GM12878 (cell line): Measurements from ENCODE around the gene ZGLP1. TPM values are rescaled to one million over a fixed set of nuclear protein-coding genes. Genes with fewer than 3 reads are reported as not detected.

ENCODE experiments used
- ATAC-seq: fragments of 200-7000 bp; cut with Tn5 transposase; 3 replicates; pipeline ENCODE4 v1.9.1; 2020; ENCODE audit warnings: mild to moderate bottlenecking, moderate library complexity
- BruUV-seq: library from RNA; stranded (reverse); fragments of 400-500 nt; replicated peaks from 2 replicates; lab custom pipeline; 2021; lab: Mats Ljungman, UMichigan
- CTCF ChIA-PET: fragments of 300-600 bp; sonication (Branson Sonifier 250); formaldehyde crosslinking; extraction: SDS; loops from one replicate; lab custom pipeline; 2021; ENCODE audit warnings: inconsistent platforms; lab: Yijun Ruan, JAX
- POLR2A ChIA-PET: fragments of 350-600 bp; formaldehyde crosslinking; extraction: SDS; loops from one replicate; lab custom pipeline; 2021; ENCODE audit warnings: inconsistent platforms; lab: Charles Lee
- RAD21 ChIA-PET: fragments of 300-600 bp; sonication (Branson Sonifier 250); formaldehyde crosslinking; loops from one replicate; lab custom pipeline; 2023; ENCODE audit warnings: antibody characterized with exemption; ENCODE audit not compliant: unreplicated experiment; lab: Charles Lee
- SMC1A ChIA-PET: fragments of 300-600 bp; sonication (Branson Sonifier 250); formaldehyde crosslinking; loops from one replicate; lab custom pipeline; 2023; ENCODE audit not compliant: unreplicated experiment, uncharacterized antibody; lab: Charles Lee
- DNase-seq: peaks from one replicate; pipeline ENCODE4 v3.0.0-alpha.2; 2011; ENCODE audit warnings: low read depth, low spot score
- FAIRE-seq: peaks from 3 replicates; lab custom pipeline; 2011; peaks lifted over from hg19 to GRCh38; lab: Jason Lieb, UNC
- H2AFZ ChIP-seq: 2 replicates; pipeline ENCODE4 v1.6.0; 2011; ENCODE audit warnings: low read depth, low read length, control low read depth; ENCODE audit not compliant: control insufficient read depth
- H3K27ac ChIP-seq: 2 replicates; pipeline ENCODE4 v1.5.1; 2011; ENCODE audit warnings: control low read depth; ENCODE audit not compliant: control insufficient read depth, insufficient read depth
- H3K27me3 ChIP-seq, 2 experiments: replicated peaks in 1 of 2; 2 replicates each; pipeline versions ENCODE4 v1.6.0 to v1.6.1; 2011; ENCODE audit warnings: low read length in 1 of 2; ENCODE audit not compliant: control insufficient read depth in 2 of 2, insufficient read depth in 2 of 2
- H3K36me3 ChIP-seq, 2 experiments: 2 replicates each; pipeline ENCODE4 v1.5.1; 2011; ENCODE audit warnings: low read length in 1 of 2; ENCODE audit not compliant: control insufficient read depth in 2 of 2, insufficient read depth in 2 of 2
- H3K4me1 ChIP-seq: 2 replicates; pipeline ENCODE4 v1.6.1; 2011; ENCODE audit warnings: mild to moderate bottlenecking, low read length, moderate library complexity, mixed read lengths; ENCODE audit not compliant: control insufficient read depth, insufficient read depth
- H3K4me2 ChIP-seq: 2 replicates; pipeline ENCODE4 v1.6.0; 2011; ENCODE audit warnings: control low read depth; ENCODE audit not compliant: control insufficient read depth, insufficient read depth
- H3K4me3 ChIP-seq: fragments of 200-600 bp; sonication (generic); 2 replicates; pipeline ENCODE4 v1.5.1; 2016
- H3K79me2 ChIP-seq: 2 replicates; pipeline ENCODE4 v1.6.0; 2011; ENCODE audit warnings: low read length; ENCODE audit not compliant: control insufficient read depth, insufficient read depth
- H3K9ac ChIP-seq: 2 replicates; pipeline ENCODE4 v1.8.0; 2011; ENCODE audit warnings: low read length, control low read depth, mixed read lengths; ENCODE audit not compliant: control insufficient read depth, insufficient read depth
- H3K9me3 ChIP-seq: replicated peaks from 3 replicates; pipeline ENCODE4 v1.5.1; 2011; ENCODE audit warnings: mild to moderate bottlenecking, low read length; ENCODE audit not compliant: control insufficient read depth, insufficient read depth
- H4K20me1 ChIP-seq: 2 replicates; pipeline ENCODE4 v1.6.0; 2011; ENCODE audit not compliant: control insufficient read depth, insufficient read depth
- NFYA ChIP-seq: IDR thresholded peaks from 2 replicates; pipeline ENCODE4 v1.6.1; 2011; ENCODE audit warnings: low read depth, mild to moderate bottlenecking, low read length, improper control_type of control experiment, borderline replicate concordance
- ZNF274 ChIP-seq: IDR thresholded peaks from one replicate; pipeline ENCODE4 v1.8.0; 2011; ENCODE audit not compliant: insufficient read length, insufficient read depth
- WGBS: methylation state at CpG from one replicate; pipeline ENCODE4 v1.1.6; 2016; ENCODE audit warnings: low lambda C conversion rate; ENCODE audit not compliant: insufficient replicate concordance, insufficient coverage; ENCODE audit errors: missing lambda C conversion rate; 5-methylcytosine and 5-hydroxymethylcytosine counted together
- in situ Hi-C: fragments of 300-500 bp; cut with MboI; formaldehyde crosslinking; loops from 9 replicates; pipeline ENCODE4 v1.14.3; 2018; ENCODE audit warnings: mixed read lengths
- intact Hi-C: fragments of 100-400 bp; cut with micrococcal nuclease; formaldehyde crosslinking; loops from one replicate; pipeline ENCODE4 v1.14.2; 2022; ENCODE audit not compliant: unreplicated experiment
- polyA plus RNA-seq, 11 experiments: library from polyadenylated mRNA; depleted of rRNA in 4 of 11; unstranded in 6 of 11; stranded (reverse) in 5 of 11; fragments of >200 nt; fragmentation: Nextera tagmentation in 4 of 11; fragmentation: Illumina TruSeq in 1 of 11; extraction: Ambion mirVana in 4 of 11; extraction: Trizol in 1 of 11; gene quantifications; 1 replicate in 1 of 11; 2 replicates in 10 of 11; pipeline versions ENCODE4 v1.2.1 to v1.2.3, GENCODE V29; 2011 to 2016; ENCODE audit warnings: inconsistent platforms in 2 of 11, missing spikeins in 2 of 11, low read depth in 1 of 11
- total RNA-seq, 4 experiments: library from RNA; depleted of rRNA in 3 of 4; stranded (reverse); fragments of >200 nt in 3 of 4; fragmentation: Illumina TruSeq in 1 of 4; extraction: Trizol in 1 of 4; gene quantifications; 2 replicates each; pipeline versions ENCODE4 v1.2.1 to v1.2.3, GENCODE V29; 2013 to 2021
- TF ChIP-seq, protein P1 (sequence below): fragments of 450-650 bp; IDR thresholded peaks from 2 replicates; pipeline ENCODE4 v1.6.1; 2017; ENCODE audit warnings: mild to moderate bottlenecking, low read depth, inconsistent platforms; ENCODE audit not compliant: poor library complexity, severe bottlenecking
- TF ChIP-seq, protein P2 (sequence below): fragments of 450-650 bp; IDR thresholded peaks from 2 replicates; pipeline ENCODE4 v1.6.1; 2017; ENCODE audit warnings: low read depth, mild to moderate bottlenecking, moderate library complexity
- TF ChIP-seq, protein P3 (sequence below), 3 experiments: IDR thresholded peaks in 2 of 3; conservative IDR thresholded peaks in 1 of 3; 2 replicates each; pipeline ENCODE4 v1.5.1; 2011; ENCODE audit warnings: low read depth in 3 of 3, low read length in 3 of 3, mild to moderate bottlenecking in 3 of 3, control low read depth in 2 of 3, moderate library complexity in 2 of 3, inconsistent platforms in 1 of 3, mixed read lengths in 1 of 3; ENCODE audit not compliant: control insufficient read depth in 2 of 3, insufficient read depth in 1 of 3; ENCODE audit errors: extremely low read depth in 1 of 3
- TF ChIP-seq, protein P4 (sequence below): IDR thresholded peaks from 2 replicates; pipeline ENCODE4 v1.6.1; 2011; ENCODE audit warnings: low read depth, mild to moderate bottlenecking, low read length, moderate library complexity, borderline replicate concordance; ENCODE audit errors: extremely low read depth

Gene ZGLP1
- total and polyA plus RNA-seq, 10 of the 15 experiments (the other 5 are each of a cell fraction or from before 2014, with no cell fraction given) = 0.29 to 5.6 (median 1.3) TPM

DNA sequence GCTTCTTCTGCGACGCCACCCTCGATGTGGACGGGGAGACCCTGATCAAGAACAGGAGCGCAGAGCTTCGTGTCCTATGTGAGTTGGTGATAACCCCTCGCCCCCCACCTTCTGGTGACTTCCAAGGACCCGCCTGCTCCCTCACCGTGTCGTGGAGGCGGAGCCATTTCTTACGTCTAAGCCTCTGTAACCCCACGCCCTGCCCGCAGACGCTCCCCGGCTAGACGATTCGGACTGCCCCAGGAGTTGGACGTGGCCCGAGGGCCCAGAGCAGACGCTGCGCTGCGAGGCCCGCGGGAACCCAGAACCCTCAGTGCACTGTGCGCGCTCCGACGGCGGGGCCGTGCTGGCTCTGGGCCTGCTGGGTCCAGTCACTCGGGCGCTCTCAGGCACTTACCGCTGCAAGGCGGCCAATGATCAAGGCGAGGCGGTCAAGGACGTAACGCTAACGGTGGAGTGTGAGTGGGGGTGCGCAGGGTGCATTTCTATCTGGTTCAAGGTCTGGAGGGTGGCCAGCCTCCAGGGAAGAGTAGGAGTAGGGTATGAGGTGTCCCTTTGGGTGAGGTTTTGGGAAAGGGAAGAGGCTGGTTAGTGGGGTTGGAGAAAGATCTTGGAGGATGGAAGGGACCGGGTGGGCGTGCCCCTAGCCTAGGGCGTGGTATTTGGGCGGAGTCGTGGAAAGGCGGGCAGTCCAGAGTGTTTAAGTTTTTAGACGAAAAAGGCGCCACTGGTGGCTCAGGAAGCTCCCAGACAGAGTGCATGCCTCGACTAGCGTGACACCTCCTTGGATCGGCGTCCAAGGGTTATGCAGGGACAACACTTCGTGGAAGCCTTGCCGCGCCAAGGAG, 16.6 kb downstream of the ZGLP1 start:
- Histone ChIP-seq H3K9me3 (no peaks in the 10 kb centered on the region; the same call in 2 of the 3 replicates), H3K27me3 (peaks cover 3 to 16% of the 10 kb centered on the region in 2 experiments), H4K20me1 (no peaks in the 10 kb centered on the region), H3K9ac (no peak overlapping the region), H3K4me1 (peaks cover 46% of the 10 kb centered on the region), H3K36me3 (no peaks in the 10 kb centered on the region; a peak in 1 of 4 replicates), H3K79me2 (no peaks in the 10 kb centered on the region), H3K4me3 (peak overlapping the region; percentile 63), H2AFZ (peak overlapping the region; percentile 50; the same call in 1 of the 2 replicates), H3K4me2 (peak overlapping the region; percentile 98), H3K27ac (no peak overlapping the region)
- TF ChIP-seq, protein P1, sequence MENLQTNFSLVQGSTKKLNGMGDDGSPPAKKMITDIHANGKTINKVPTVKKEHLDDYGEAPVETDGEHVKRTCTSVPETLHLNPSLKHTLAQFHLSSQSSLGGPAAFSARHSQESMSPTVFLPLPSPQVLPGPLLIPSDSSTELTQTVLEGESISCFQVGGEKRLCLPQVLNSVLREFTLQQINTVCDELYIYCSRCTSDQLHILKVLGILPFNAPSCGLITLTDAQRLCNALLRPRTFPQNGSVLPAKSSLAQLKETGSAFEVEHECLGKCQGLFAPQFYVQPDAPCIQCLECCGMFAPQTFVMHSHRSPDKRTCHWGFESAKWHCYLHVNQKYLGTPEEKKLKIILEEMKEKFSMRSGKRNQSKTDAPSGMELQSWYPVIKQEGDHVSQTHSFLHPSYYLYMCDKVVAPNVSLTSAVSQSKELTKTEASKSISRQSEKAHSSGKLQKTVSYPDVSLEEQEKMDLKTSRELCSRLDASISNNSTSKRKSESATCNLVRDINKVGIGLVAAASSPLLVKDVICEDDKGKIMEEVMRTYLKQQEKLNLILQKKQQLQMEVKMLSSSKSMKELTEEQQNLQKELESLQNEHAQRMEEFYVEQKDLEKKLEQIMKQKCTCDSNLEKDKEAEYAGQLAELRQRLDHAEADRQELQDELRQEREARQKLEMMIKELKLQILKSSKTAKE = no peak
- TF ChIP-seq ZNF274 (no peak), NFYA (no peak)
- TF ChIP-seq, protein P2, sequence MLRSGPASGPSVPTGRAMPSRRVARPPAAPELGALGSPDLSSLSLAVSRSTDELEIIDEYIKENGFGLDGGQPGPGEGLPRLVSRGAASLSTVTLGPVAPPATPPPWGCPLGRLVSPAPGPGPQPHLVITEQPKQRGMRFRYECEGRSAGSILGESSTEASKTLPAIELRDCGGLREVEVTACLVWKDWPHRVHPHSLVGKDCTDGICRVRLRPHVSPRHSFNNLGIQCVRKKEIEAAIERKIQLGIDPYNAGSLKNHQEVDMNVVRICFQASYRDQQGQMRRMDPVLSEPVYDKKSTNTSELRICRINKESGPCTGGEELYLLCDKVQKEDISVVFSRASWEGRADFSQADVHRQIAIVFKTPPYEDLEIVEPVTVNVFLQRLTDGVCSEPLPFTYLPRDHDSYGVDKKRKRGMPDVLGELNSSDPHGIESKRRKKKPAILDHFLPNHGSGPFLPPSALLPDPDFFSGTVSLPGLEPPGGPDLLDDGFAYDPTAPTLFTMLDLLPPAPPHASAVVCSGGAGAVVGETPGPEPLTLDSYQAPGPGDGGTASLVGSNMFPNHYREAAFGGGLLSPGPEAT = no peak
- TF ChIP-seq, protein P3, sequence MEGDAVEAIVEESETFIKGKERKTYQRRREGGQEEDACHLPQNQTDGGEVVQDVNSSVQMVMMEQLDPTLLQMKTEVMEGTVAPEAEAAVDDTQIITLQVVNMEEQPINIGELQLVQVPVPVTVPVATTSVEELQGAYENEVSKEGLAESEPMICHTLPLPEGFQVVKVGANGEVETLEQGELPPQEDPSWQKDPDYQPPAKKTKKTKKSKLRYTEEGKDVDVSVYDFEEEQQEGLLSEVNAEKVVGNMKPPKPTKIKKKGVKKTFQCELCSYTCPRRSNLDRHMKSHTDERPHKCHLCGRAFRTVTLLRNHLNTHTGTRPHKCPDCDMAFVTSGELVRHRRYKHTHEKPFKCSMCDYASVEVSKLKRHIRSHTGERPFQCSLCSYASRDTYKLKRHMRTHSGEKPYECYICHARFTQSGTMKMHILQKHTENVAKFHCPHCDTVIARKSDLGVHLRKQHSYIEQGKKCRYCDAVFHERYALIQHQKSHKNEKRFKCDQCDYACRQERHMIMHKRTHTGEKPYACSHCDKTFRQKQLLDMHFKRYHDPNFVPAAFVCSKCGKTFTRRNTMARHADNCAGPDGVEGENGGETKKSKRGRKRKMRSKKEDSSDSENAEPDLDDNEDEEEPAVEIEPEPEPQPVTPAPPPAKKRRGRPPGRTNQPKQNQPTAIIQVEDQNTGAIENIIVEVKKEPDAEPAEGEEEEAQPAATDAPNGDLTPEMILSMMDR (IDR thresholded peaks at IDR 0.05 in 2 of 3, conservative IDR thresholded peaks at IDR 0.05 in 1 of 3; ENCODE audit: control insufficient read depth in 2 of 3, extremely low read depth in 1 of 3, insufficient read depth in 1 of 3, low read depth in 3 of 3, low read length in 3 of 3) = no peak
- TF ChIP-seq, protein P4, sequence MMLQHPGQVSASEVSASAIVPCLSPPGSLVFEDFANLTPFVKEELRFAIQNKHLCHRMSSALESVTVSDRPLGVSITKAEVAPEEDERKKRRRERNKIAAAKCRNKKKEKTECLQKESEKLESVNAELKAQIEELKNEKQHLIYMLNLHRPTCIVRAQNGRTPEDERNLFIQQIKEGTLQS = no peak
- FAIRE-seq (no peak), ATAC-seq (no peak), DNase-seq (no peak)
- no TSS peak for BruUV-seq
- ChIA-PET RAD21 (no interaction called here), POLR2A (interaction anchor here (0.6 to 1.2 kb wide), 2 partner anchors 13 to 19 kb away, joined by 3 to 4 read pairs; no protein-coding TSS in a partner anchor), SMC1A (interaction anchor here (1.2 to 1.8 kb wide), 2 partner anchors 19 to 22 kb away, joined by 3 to 14 read pairs; partner anchors contain the start of gene ICAM1), CTCF (interaction anchor here (0.7 to 1.8 kb wide), 3 partner anchors 18 to 74 kb away, joined by 3 to 7 read pairs (median 5); no protein-coding TSS in a partner anchor)
- intact Hi-C loops (no loop called here), in situ Hi-C loops (no loop called here)
- WGBS = 43% methylated on average over 56 of the region's 56 CpGs
